OCI-LY1 (cell line): Measurements from ENCODE around the gene STT3B.

Experiments
- H2AFZ ChIP-seq: fragments of 200-600 bp; sonication (generic), shearing (Covaris generic); 2 replicates; pipeline ENCODE4 v1.6.0; 2014; ENCODE audit warnings: antibody characterized with exemption, mild to moderate bottlenecking, low read length
- H3F3A ChIP-seq: fragments of 200-600 bp; sonication (generic), shearing (Covaris generic); 2 replicates; pipeline ENCODE4 v1.6.0; 2014; ENCODE audit warnings: mild to moderate bottlenecking, antibody characterized with exemption, low read length, moderate library complexity; ENCODE audit not compliant: insufficient read depth
- H3K27ac ChIP-seq: fragments of 200-600 bp; sonication (generic); 2 replicates; pipeline ENCODE4 v1.5.1; 2014; ENCODE audit warnings: low read length, mixed run types, mild to moderate bottlenecking, low read depth; ENCODE audit not compliant: poor library complexity, severe bottlenecking
- H3K27me3 ChIP-seq: fragments of 200-600 bp; sonication (generic); 2 replicates; pipeline ENCODE4 v1.6.0; 2014; ENCODE audit warnings: antibody characterized with exemption, mild to moderate bottlenecking, low read length, moderate library complexity; ENCODE audit not compliant: insufficient read depth
- H3K36me3 ChIP-seq: fragments of 200-600 bp; sonication (generic); 2 replicates; pipeline ENCODE4 v1.6.1; 2014; ENCODE audit warnings: mild to moderate bottlenecking, antibody characterized with exemption, low read length, moderate library complexity, mixed read lengths; ENCODE audit not compliant: insufficient read depth
- H3K4me1 ChIP-seq: fragments of 200-600 bp; sonication (generic); 2 replicates; pipeline ENCODE4 v1.5.1; 2014; ENCODE audit warnings: mild to moderate bottlenecking, low read length, moderate library complexity; ENCODE audit not compliant: insufficient read depth, severe bottlenecking
- H3K4me2 ChIP-seq: fragments of 200-600 bp; sonication (generic), shearing (Covaris generic); 2 replicates; pipeline ENCODE4 v1.6.1; 2014; ENCODE audit warnings: low read length
- H3K4me3 ChIP-seq: fragments of 200-600 bp; sonication (generic); 2 replicates; pipeline ENCODE4 v1.5.1; 2014; ENCODE audit warnings: low read length, low read depth, mild to moderate bottlenecking, mixed read lengths; ENCODE audit not compliant: poor library complexity, severe bottlenecking
- H3K79me2 ChIP-seq: fragments of 200-600 bp; shearing (Covaris generic); 2 replicates; pipeline ENCODE4 v1.6.1; 2016; ENCODE audit warnings: mixed run types, low read length, mixed read lengths; ENCODE audit not compliant: insufficient read depth
- H3K9ac ChIP-seq: fragments of 200-600 bp; sonication (generic), shearing (Covaris generic); 2 replicates; pipeline ENCODE4 v1.6.1; 2014; ENCODE audit warnings: mild to moderate bottlenecking, low read length, mixed read lengths
- H3K9me2 ChIP-seq: fragments of 200-600 bp; sonication (generic), shearing (Covaris generic); 2 replicates; pipeline ENCODE4 v1.6.1; 2014; ENCODE audit warnings: low read depth, mild to moderate bottlenecking, low read length, mixed read lengths
- H3K9me3 ChIP-seq: fragments of 200-600 bp; shearing (Covaris generic); 2 replicates; pipeline ENCODE4 v1.6.1; 2014; ENCODE audit warnings: low read length, mixed read lengths
- H4K20me1 ChIP-seq: fragments of 200-600 bp; sonication (generic), shearing (Covaris generic); 2 replicates; pipeline ENCODE4 v1.6.0; 2016; ENCODE audit warnings: mild to moderate bottlenecking, low read length; ENCODE audit not compliant: insufficient read depth
- EZH2 ChIP-seq: fragments of 200-600 bp; sonication (generic), shearing (Covaris generic); IDR thresholded peaks from 2 replicates; pipeline ENCODE4 v1.8.0; 2017; ENCODE audit warnings: borderline replicate concordance, mixed run types, mild to moderate bottlenecking, antibody characterized with exemption, low read length, moderate library complexity, mixed read lengths
- TF ChIP-seq, protein P1 (sequence below): fragments of 200-600 bp; sonication (generic), shearing (Covaris generic); IDR thresholded peaks from 2 replicates; pipeline ENCODE4 v1.5.1; 2017; ENCODE audit warnings: mild to moderate bottlenecking, antibody characterized with exemption, low read length, moderate library complexity, mixed read lengths

STT3B gene

DNA sequence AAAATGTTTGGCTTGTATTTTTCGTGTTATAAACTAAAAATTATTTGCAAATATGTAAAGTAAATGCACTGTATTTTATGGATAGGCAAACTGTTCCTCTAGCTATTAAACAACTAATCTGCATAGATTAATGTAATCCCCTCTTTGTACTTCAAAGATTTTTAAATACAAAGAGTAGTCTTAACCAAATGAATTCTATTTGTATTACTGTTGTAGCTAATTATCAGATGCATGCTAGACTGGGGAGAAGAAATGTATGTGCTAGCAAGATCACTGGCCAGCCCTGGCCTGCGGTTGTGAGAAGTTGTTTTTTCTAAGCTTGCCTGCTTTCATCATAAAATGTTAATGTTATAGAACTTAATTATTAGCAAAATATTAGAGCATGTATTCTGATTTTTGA, 92.6 kb downstream of the STT3B start:
- H3K27ac ChIP-seq: no peak overlapping the region

DNA sequence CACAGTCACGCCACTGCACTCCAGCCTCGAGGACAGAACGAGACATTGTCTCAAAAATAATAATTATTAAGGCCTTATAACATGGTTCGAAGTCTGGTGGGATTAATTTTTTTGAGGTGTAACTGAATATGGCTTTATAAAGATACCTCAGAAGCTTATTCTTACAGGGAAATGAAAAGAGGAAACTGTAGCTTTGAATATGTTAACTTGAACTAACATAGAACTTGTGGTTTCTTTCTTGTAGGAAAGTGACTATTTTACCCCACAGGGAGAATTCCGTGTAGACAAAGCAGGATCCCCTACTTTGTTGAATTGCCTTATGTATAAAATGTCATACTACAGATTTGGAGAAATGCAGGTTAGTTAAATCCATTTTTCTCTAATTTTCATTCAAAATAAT, 96.3 kb downstream of the STT3B start:
- no peak overlapping the region for H3K4me3 ChIP-seq
- H2AFZ ChIP-seq: no peak overlapping the region
- no peaks in the 10 kb centered on the region for H3K9me2 ChIP-seq
- no peak overlapping the region for H3K27ac ChIP-seq
- H4K20me1 ChIP-seq: no peaks in the 10 kb centered on the region
- no peak for TF ChIP-seq EZH2
- TF ChIP-seq, protein P1, sequence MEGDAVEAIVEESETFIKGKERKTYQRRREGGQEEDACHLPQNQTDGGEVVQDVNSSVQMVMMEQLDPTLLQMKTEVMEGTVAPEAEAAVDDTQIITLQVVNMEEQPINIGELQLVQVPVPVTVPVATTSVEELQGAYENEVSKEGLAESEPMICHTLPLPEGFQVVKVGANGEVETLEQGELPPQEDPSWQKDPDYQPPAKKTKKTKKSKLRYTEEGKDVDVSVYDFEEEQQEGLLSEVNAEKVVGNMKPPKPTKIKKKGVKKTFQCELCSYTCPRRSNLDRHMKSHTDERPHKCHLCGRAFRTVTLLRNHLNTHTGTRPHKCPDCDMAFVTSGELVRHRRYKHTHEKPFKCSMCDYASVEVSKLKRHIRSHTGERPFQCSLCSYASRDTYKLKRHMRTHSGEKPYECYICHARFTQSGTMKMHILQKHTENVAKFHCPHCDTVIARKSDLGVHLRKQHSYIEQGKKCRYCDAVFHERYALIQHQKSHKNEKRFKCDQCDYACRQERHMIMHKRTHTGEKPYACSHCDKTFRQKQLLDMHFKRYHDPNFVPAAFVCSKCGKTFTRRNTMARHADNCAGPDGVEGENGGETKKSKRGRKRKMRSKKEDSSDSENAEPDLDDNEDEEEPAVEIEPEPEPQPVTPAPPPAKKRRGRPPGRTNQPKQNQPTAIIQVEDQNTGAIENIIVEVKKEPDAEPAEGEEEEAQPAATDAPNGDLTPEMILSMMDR: no peak
- no peaks in the 10 kb centered on the region for H3F3A ChIP-seq
- no peaks in the 10 kb centered on the region for H3K79me2 ChIP-seq
- H3K27me3 ChIP-seq: no peaks in the 10 kb centered on the region
- H3K9me3 ChIP-seq: no peaks in the 10 kb centered on the region
- no peak overlapping the region for H3K4me2 ChIP-seq
- H3K4me1 ChIP-seq: peaks cover 6% of the 10 kb centered on the region
- no peak overlapping the region for H3K9ac ChIP-seq
- peaks cover 89% of the 10 kb centered on the region for H3K36me3 ChIP-seq

More for the DNA sequence above, 92.6 kb downstream of the STT3B start:
- Histone ChIP-seq H3K9me2 (no peaks in the 10 kb centered on the region), H3K9ac (no peak overlapping the region), H4K20me1 (no peaks in the 10 kb centered on the region), H2AFZ (no peak overlapping the region), H3K4me1 (peaks cover 14% of the 10 kb centered on the region), H3K27me3 (no peaks in the 10 kb centered on the region), H3K9me3 (no peaks in the 10 kb centered on the region), H3K4me3 (no peak overlapping the region), H3F3A (no peaks in the 10 kb centered on the region), H3K36me3 (peaks cover 93% of the 10 kb centered on the region), H3K79me2 (no peaks in the 10 kb centered on the region), H3K4me2 (no peak overlapping the region)
- TF ChIP-seq EZH2: no peak
- TF ChIP-seq, protein P1: no peak

DNA sequence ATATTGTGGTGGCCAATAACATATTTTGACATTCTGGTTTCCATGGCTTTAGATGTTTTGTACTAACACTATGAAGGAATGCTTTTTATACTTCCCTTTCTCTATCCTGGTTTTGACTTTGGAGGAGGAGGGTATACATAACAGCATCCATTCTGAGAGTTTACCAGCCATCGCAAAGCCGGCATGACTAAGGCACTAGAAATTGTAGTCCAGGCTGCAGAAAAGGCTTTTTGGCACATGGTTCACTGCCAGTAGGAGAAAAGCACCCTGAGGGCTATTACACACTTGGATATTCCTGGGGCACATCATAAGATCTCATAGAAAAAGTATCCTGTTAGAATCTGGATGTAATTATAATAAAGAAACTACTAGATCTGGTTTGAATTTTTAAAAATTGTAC, 101.8 kb downstream of the STT3B start:
- H3K27me3 ChIP-seq: no peaks in the 10 kb centered on the region
- H3K4me2 ChIP-seq: no peak overlapping the region
- peaks cover 80% of the 10 kb centered on the region for H3K36me3 ChIP-seq
- H2AFZ ChIP-seq: no peak overlapping the region
- no peaks in the 10 kb centered on the region for H3K4me1 ChIP-seq
- H3K4me3 ChIP-seq: no peak overlapping the region
- TF ChIP-seq, protein P1: no peak
- no peak for TF ChIP-seq EZH2
- H4K20me1 ChIP-seq: no peaks in the 10 kb centered on the region
- no peaks in the 10 kb centered on the region for H3K9me2 ChIP-seq
- no peaks in the 10 kb centered on the region for H3F3A ChIP-seq
- no peak overlapping the region for H3K27ac ChIP-seq
- H3K9ac ChIP-seq: no peak overlapping the region
- no peaks in the 10 kb centered on the region for H3K9me3 ChIP-seq
- no peaks in the 10 kb centered on the region for H3K79me2 ChIP-seq
